Measurements from ENCODE around the gene RRM2.

RRM2 gene

DNA sequence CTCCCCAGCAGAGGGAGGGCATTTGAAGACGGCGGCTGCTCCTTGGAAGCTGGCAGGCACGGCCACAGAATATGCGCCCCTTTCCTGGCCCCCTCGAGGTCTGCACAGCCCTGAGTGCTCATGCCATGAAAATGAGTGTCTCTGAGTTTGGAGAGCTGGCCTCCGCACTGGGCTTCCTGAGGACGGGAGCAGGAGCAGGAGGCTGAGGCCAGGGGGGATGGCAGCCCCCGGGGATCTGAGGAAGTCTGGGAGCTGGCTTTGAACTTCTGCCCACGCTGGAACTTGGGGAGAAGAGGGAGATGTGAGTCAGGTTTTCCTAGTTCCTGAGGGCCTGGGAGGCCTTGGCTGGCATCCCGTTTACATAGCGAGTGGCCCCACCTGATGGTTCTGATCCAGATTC, 47.0 kb downstream of the RRM2 start:
- Histone ChIP-seq H3K27me3 (replicated peaks; ENCODE audit: control insufficient read depth, insufficient read depth, low read length, poor library complexity, severe bottlenecking) (no peaks in the 10 kb centered on the region), H3K36me3 (ENCODE audit: control insufficient read depth, insufficient read depth, low read length) (no peaks in the 10 kb centered on the region), H3K27ac (ENCODE audit: insufficient read depth, low read length, poor library complexity, severe bottlenecking) (no peak overlapping the region), H3K9me3 (ENCODE audit: control insufficient read depth, low read length) (no peaks in the 10 kb centered on the region), H3K4me3 (ENCODE audit: insufficient read depth, low read depth, low read length, poor library complexity, severe bottlenecking) (no peak overlapping the region), H3K4me1 (ENCODE audit: control insufficient read depth, insufficient read depth, low read length, poor library complexity, severe bottlenecking) (no peaks in the 10 kb centered on the region)
- no peak for DNase-seq

- Histone ChIP-seq H3K9me3 (ENCODE audit: control insufficient read depth, low read length) (no peaks in the 10 kb centered on the region), H3K4me3 (ENCODE audit: insufficient read depth, low read depth, low read length, poor library complexity, severe bottlenecking) (no peak overlapping the region), H3K4me1 (ENCODE audit: control insufficient read depth, insufficient read depth, low read length, poor library complexity, severe bottlenecking) (no peaks in the 10 kb centered on the region), H3K36me3 (ENCODE audit: control insufficient read depth, insufficient read depth, low read length) (no peaks in the 10 kb centered on the region), H3K27ac (ENCODE audit: insufficient read depth, low read length, poor library complexity, severe bottlenecking) (no peak overlapping the region), H3K27me3 (replicated peaks; ENCODE audit: control insufficient read depth, insufficient read depth, low read length, poor library complexity, severe bottlenecking) (no peaks in the 10 kb centered on the region)
- DNase-seq = no peak
Measured at GRCh38 chr2:10170256-10170655, 47.7 kb downstream of the RRM2 start.

- no peak for DNase-seq
- H3K27me3 ChIP-seq (replicated peaks; ENCODE audit: control insufficient read depth, insufficient read depth, low read length, poor library complexity, severe bottlenecking) = no peaks in the 10 kb centered on the region
- no peaks in the 10 kb centered on the region for H3K4me1 ChIP-seq (ENCODE audit: control insufficient read depth, insufficient read depth, low read length, poor library complexity, severe bottlenecking)
- no peaks in the 10 kb centered on the region for H3K36me3 ChIP-seq (ENCODE audit: control insufficient read depth, insufficient read depth, low read length)
- H3K4me3 ChIP-seq (ENCODE audit: insufficient read depth, low read depth, low read length, poor library complexity, severe bottlenecking) = no peak overlapping the region
- H3K9me3 ChIP-seq (ENCODE audit: control insufficient read depth, low read length) = no peaks in the 10 kb centered on the region
- no peak overlapping the region for H3K27ac ChIP-seq (ENCODE audit: insufficient read depth, low read length, poor library complexity, severe bottlenecking)
Measured at GRCh38 chr2:10171006-10171800, 48.7 kb downstream of the RRM2 start.

GRCh38 chr2:10172033-10172871, 49.7 kb downstream of the RRM2 start:
- H3K27me3 ChIP-seq (replicated peaks; ENCODE audit: control insufficient read depth, insufficient read depth, low read length, poor library complexity, severe bottlenecking) = no peaks in the 10 kb centered on the region
- no peaks in the 10 kb centered on the region for H3K36me3 ChIP-seq (ENCODE audit: control insufficient read depth, insufficient read depth, low read length)
- no peak overlapping the region for H3K4me3 ChIP-seq (ENCODE audit: insufficient read depth, low read depth, low read length, poor library complexity, severe bottlenecking)
- DNase-seq = no peak
- no peak overlapping the region for H3K27ac ChIP-seq (ENCODE audit: insufficient read depth, low read length, poor library complexity, severe bottlenecking)
- H3K4me1 ChIP-seq (ENCODE audit: control insufficient read depth, insufficient read depth, low read length, poor library complexity, severe bottlenecking) = no peaks in the 10 kb centered on the region
- H3K9me3 ChIP-seq (ENCODE audit: control insufficient read depth, low read length) = no peaks in the 10 kb centered on the region

GRCh38 chr2:10173258-10174005, 50.9 kb downstream of the RRM2 start:
- Histone ChIP-seq H3K27me3 (replicated peaks; ENCODE audit: control insufficient read depth, insufficient read depth, low read length, poor library complexity, severe bottlenecking) (no peaks in the 10 kb centered on the region), H3K36me3 (ENCODE audit: control insufficient read depth, insufficient read depth, low read length) (no peaks in the 10 kb centered on the region), H3K9me3 (ENCODE audit: control insufficient read depth, low read length) (no peaks in the 10 kb centered on the region), H3K27ac (ENCODE audit: insufficient read depth, low read length, poor library complexity, severe bottlenecking) (no peak overlapping the region), H3K4me3 (ENCODE audit: insufficient read depth, low read depth, low read length, poor library complexity, severe bottlenecking) (no peak overlapping the region), H3K4me1 (ENCODE audit: control insufficient read depth, insufficient read depth, low read length, poor library complexity, severe bottlenecking) (no peaks in the 10 kb centered on the region)
- DNase-seq = no peak

DNA sequence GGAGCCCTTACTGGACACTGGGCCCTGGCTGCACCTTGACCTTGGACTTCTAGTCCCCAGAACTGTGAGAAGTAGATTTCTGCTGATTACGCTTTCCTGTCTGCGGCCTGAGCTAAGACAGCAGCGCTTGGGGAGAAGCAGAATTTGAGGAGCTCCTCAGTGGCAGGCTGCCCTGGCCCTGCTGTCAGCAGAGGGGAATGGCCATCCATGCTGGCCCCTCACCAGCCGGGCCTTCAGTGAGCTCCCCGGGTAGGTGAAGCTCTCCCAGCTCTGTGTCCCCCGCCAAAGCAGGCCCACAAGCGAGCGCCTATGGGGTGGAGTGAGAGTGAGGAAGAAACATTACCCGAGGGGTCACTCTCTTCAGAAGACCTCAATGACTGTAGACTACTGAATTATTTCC, 51.6 kb downstream of the RRM2 start:
- no peaks in the 10 kb centered on the region for H3K36me3 ChIP-seq (ENCODE audit: control insufficient read depth, insufficient read depth, low read length)
- no peaks in the 10 kb centered on the region for H3K4me1 ChIP-seq (ENCODE audit: control insufficient read depth, insufficient read depth, low read length, poor library complexity, severe bottlenecking)
- no peaks in the 10 kb centered on the region for H3K9me3 ChIP-seq (ENCODE audit: control insufficient read depth, low read length)
- no peak overlapping the region for H3K4me3 ChIP-seq (ENCODE audit: insufficient read depth, low read depth, low read length, poor library complexity, severe bottlenecking)
- no peaks in the 10 kb centered on the region for H3K27me3 ChIP-seq (replicated peaks; ENCODE audit: control insufficient read depth, insufficient read depth, low read length, poor library complexity, severe bottlenecking)
- no peak overlapping the region for H3K27ac ChIP-seq (ENCODE audit: insufficient read depth, low read length, poor library complexity, severe bottlenecking)
- DNase-seq = no peak

- H3K4me1 ChIP-seq (ENCODE audit: control insufficient read depth, insufficient read depth, low read length, poor library complexity, severe bottlenecking) = no peaks in the 10 kb centered on the region
- H3K36me3 ChIP-seq (ENCODE audit: control insufficient read depth, insufficient read depth, low read length) = no peaks in the 10 kb centered on the region
- DNase-seq = no peak
- H3K9me3 ChIP-seq (ENCODE audit: control insufficient read depth, low read length) = no peaks in the 10 kb centered on the region
- H3K4me3 ChIP-seq (ENCODE audit: insufficient read depth, low read depth, low read length, poor library complexity, severe bottlenecking) = no peak overlapping the region
- H3K27me3 ChIP-seq (replicated peaks; ENCODE audit: control insufficient read depth, insufficient read depth, low read length, poor library complexity, severe bottlenecking) = no peaks in the 10 kb centered on the region
- no peak overlapping the region for H3K27ac ChIP-seq (ENCODE audit: insufficient read depth, low read length, poor library complexity, severe bottlenecking)
Measured at GRCh38 chr2:10175441-10175840, 52.9 kb downstream of the RRM2 start.

GRCh38 chr2:10178751-10179150, 56.2 kb downstream of the RRM2 start:
- DNase-seq = no peak
- Histone ChIP-seq H3K27me3 (replicated peaks; ENCODE audit: control insufficient read depth, insufficient read depth, low read length, poor library complexity, severe bottlenecking) (no peaks in the 10 kb centered on the region), H3K4me3 (ENCODE audit: insufficient read depth, low read depth, low read length, poor library complexity, severe bottlenecking) (no peak overlapping the region), H3K4me1 (ENCODE audit: control insufficient read depth, insufficient read depth, low read length, poor library complexity, severe bottlenecking) (no peaks in the 10 kb centered on the region), H3K9me3 (ENCODE audit: control insufficient read depth, low read length) (no peaks in the 10 kb centered on the region), H3K27ac (ENCODE audit: insufficient read depth, low read length, poor library complexity, severe bottlenecking) (no peak overlapping the region), H3K36me3 (ENCODE audit: control insufficient read depth, insufficient read depth, low read length) (no peaks in the 10 kb centered on the region)

DNA sequence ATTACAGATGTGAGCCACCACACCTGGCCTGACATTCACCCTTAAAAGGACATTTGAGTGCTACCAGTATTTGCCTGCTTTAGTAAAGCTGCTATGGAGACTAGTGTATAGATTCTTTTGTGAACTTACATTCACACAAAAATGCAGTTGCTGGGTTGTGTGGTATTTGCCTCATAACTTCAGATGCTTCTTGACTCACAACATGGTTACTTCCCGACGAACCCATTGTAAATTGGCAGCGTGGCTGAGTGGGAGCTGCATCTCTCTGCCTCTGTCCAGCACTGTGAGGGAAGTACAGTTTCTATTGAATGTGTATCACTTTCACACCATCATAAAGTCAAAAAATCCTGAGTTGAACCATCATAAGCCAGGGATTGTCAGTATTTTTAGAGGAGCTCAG, 56.9 kb downstream of the RRM2 start:
- Histone ChIP-seq H3K36me3 (ENCODE audit: control insufficient read depth, insufficient read depth, low read length) (no peaks in the 10 kb centered on the region), H3K27me3 (replicated peaks; ENCODE audit: control insufficient read depth, insufficient read depth, low read length, poor library complexity, severe bottlenecking) (no peaks in the 10 kb centered on the region), H3K9me3 (ENCODE audit: control insufficient read depth, low read length) (no peaks in the 10 kb centered on the region), H3K4me1 (ENCODE audit: control insufficient read depth, insufficient read depth, low read length, poor library complexity, severe bottlenecking) (no peaks in the 10 kb centered on the region), H3K27ac (ENCODE audit: insufficient read depth, low read length, poor library complexity, severe bottlenecking) (no peak overlapping the region), H3K4me3 (ENCODE audit: insufficient read depth, low read depth, low read length, poor library complexity, severe bottlenecking) (no peak overlapping the region)
- DNase-seq = no peak

DNA sequence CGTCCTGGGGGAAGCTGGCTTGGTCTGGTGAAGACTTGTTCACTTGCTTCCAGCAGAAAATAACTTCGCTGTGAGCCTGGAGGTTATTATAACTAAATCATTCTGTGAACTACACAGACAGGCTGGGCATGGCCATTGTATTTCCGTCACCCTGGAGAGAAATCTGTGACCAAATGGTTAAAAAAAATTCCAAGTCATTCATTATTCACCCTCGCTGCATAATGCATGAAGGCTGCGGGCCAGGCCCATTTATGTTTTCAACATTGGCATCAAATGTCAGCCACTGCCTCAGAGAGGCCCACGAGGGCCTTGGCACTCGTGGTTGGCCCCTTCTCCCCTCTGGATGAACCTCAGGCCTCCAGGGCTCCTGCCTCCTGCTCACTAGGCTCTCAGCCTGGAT, 57.7 kb downstream of the RRM2 start:
- Histone ChIP-seq H3K4me3 (ENCODE audit: insufficient read depth, low read depth, low read length, poor library complexity, severe bottlenecking) (no peak overlapping the region), H3K9me3 (ENCODE audit: control insufficient read depth, low read length) (no peaks in the 10 kb centered on the region), H3K4me1 (ENCODE audit: control insufficient read depth, insufficient read depth, low read length, poor library complexity, severe bottlenecking) (no peaks in the 10 kb centered on the region), H3K36me3 (ENCODE audit: control insufficient read depth, insufficient read depth, low read length) (no peaks in the 10 kb centered on the region), H3K27ac (ENCODE audit: insufficient read depth, low read length, poor library complexity, severe bottlenecking) (no peak overlapping the region), H3K27me3 (replicated peaks; ENCODE audit: control insufficient read depth, insufficient read depth, low read length, poor library complexity, severe bottlenecking) (no peaks in the 10 kb centered on the region)
- DNase-seq = no peak
